ENCODE measurements around the gene ZBTB7C.

ZBTB7C gene

GRCh38 chr18:48116873-48117630, 292.1 kb downstream of the ZBTB7C start:
- TF ChIP-seq CTCF (IDR thresholded peaks at IDR 0.05; ENCODE audit: low read length, missing control alignments): no peak
- H3K4me3 ChIP-seq (replicated peaks; ENCODE audit: low read depth, low read length): no peak overlapping the region
- no peak for DNase-seq (ENCODE audit: low read depth)

- no peak for DNase-seq (ENCODE audit: low read depth)
- no peak overlapping the region for H3K4me3 ChIP-seq (replicated peaks; ENCODE audit: low read depth, low read length)
- TF ChIP-seq CTCF (IDR thresholded peaks at IDR 0.05; ENCODE audit: low read length, missing control alignments): no peak
Observed at GRCh38 chr18:48116017-48116416, 293.2 kb downstream of the ZBTB7C start.

- no peak for TF ChIP-seq CTCF (IDR thresholded peaks at IDR 0.05; ENCODE audit: low read length, missing control alignments)
- DNase-seq (ENCODE audit: low read depth): no peak
- no peak overlapping the region for H3K4me3 ChIP-seq (replicated peaks; ENCODE audit: low read depth, low read length)
Observed at GRCh38 chr18:48113691-48114090, 295.5 kb downstream of the ZBTB7C start.

GRCh38 chr18:48111587-48111986, 297.6 kb downstream of the ZBTB7C start:
- no peak for DNase-seq (ENCODE audit: low read depth)
- H3K4me3 ChIP-seq (replicated peaks; ENCODE audit: low read depth, low read length): no peak overlapping the region
- no peak for TF ChIP-seq CTCF (IDR thresholded peaks at IDR 0.05; ENCODE audit: low read length, missing control alignments)

GRCh38 chr18:48110797-48111196, 298.4 kb downstream of the ZBTB7C start:
- no peak for DNase-seq (ENCODE audit: low read depth)
- TF ChIP-seq CTCF (IDR thresholded peaks at IDR 0.05; ENCODE audit: low read length, missing control alignments): no peak
- no peak overlapping the region for H3K4me3 ChIP-seq (replicated peaks; ENCODE audit: low read depth, low read length)

GRCh38 chr18:48109961-48110493, 299.2 kb downstream of the ZBTB7C start:
- DNase-seq (ENCODE audit: low read depth): no peak
- no peak for TF ChIP-seq CTCF (IDR thresholded peaks at IDR 0.05; ENCODE audit: low read length, missing control alignments)
- H3K4me3 ChIP-seq (replicated peaks; ENCODE audit: low read depth, low read length): no peak overlapping the region

- TF ChIP-seq CTCF (IDR thresholded peaks at IDR 0.05; ENCODE audit: low read length, missing control alignments): no peak
- no peak for DNase-seq (ENCODE audit: low read depth)
Observed at GRCh38 chr18:48108136-48108535, 301.0 kb downstream of the ZBTB7C start.

More at GRCh38 chr18:48108136-48108535, 301.0 kb downstream of the ZBTB7C start:
- H3K4me3 ChIP-seq (replicated peaks; ENCODE audit: low read depth, low read length): no peak overlapping the region

Measured in fibroblast of pulmonary artery (primary cell).